Heart left ventricle (tissue), 13 donors: ENCODE measurements around the gene SLC35D3.

ENCODE experiments used
- CTCF ChIP-seq, 12 donors: fragments of 200-600 bp; sonication (generic) in 4 of 12; IDR thresholded peaks; one replicate each; pipeline versions ENCODE4 v1.5.0 to v1.8.0; 2018 to 2022; ENCODE audit warnings: antibody characterized with exemption in 12 of 12, mild to moderate bottlenecking in 5 of 12
- POLR2A ChIP-seq, 2 donors: fragments of 450-650 bp; IDR thresholded peaks; one replicate each; pipeline ENCODE4 v1.6.1; 2017; ENCODE audit warnings: antibody characterized with exemption in 2 of 2, mild to moderate bottlenecking in 2 of 2, moderate library complexity in 2 of 2
- donor health status: ischemic (EF 13 %, LVEDD 7.1; RV severe dilation, severe dysfunction).
- donor health status: DM: no; HTN: yes; CAD: no.
- donor health status: DM: no; HTN: no; CAD: no.
- donor health status: ischemic (EF 25% LVEDD 6.9; RV normal size, moderate dysfunction).
- donor health status: ischemic (EF 25% LVEDD 5.7; RV mildly dilated, moderate dysfunction).
- donor health status: ischemic (EF 35%, LVEDD 5.7; RV mildly dilated, moderate dysfunction).
- donor health status: nonischemic (EF 11% LVEDD 7.7; RV severe dilation, severe dysfunction).
- donor health status: DM: yes; HTN: yes; CAD: no.
- donor health status: PGD.
- donor health status: ischemic (EF 29% LVEDD 5.4; RV normal size, mild dysfunction).
- donor health status: nonischemic (EF 23%, LVEDD 6.1; RV moderate dilation, normal function).

GRCh38 chr6:136945711-136946121 is 23.6 kb downstream of the SLC35D3 start:
- TF ChIP-seq CTCF (IDR thresholded peaks at IDR 0.05) (no peak), POLR2A (IDR thresholded peaks at IDR 0.05) (no peak)
